Measurements from ENCODE around the gene SLC25A13. TPM values are rescaled to one million over a fixed set of nuclear protein-coding genes. Genes with fewer than 3 reads are reported as not detected.

Gene SLC25A13
- total RNA-seq, 1 donor from 2014 or later: 25.3 TPM

- H3K27ac ChIP-seq: no peak overlapping the region
- intact Hi-C loops (cut with DNase I): no loop called here
- TF ChIP-seq CTCF (IDR thresholded peaks at IDR 0.05) (no peak), POLR2A (IDR thresholded peaks at IDR 0.05) (no peak), POLR2AphosphoS5 (IDR thresholded peaks at IDR 0.05; ENCODE audit: insufficient read depth in 1 of 2, low read depth in 1 of 2) (no peak)
- no peak for DNase-seq (ENCODE audit: extremely low spot score in 2 of 2)
- H3K36me3 ChIP-seq: no peaks in the 10 kb centered on the region
- no peak overlapping the region for H3K4me3 ChIP-seq
- H3K27me3 ChIP-seq: no peaks in the 10 kb centered on the region
- no peaks in the 10 kb centered on the region for H3K4me1 ChIP-seq
- no peaks in the 10 kb centered on the region for H3K9me3 ChIP-seq
Observed at GRCh38 chr7:96246919-96247318, 75.0 kb downstream of the SLC25A13 start.

GRCh38 chr7:96244992-96245292, 77.0 kb downstream of the SLC25A13 start:
- DNase-seq (ENCODE audit: extremely low spot score in 2 of 2): no peak
- no peaks in the 10 kb centered on the region for H3K4me1 ChIP-seq
- intact Hi-C loops (cut with DNase I): no loop called here

GRCh38 chr7:96244244-96244991, 77.5 kb downstream of the SLC25A13 start:
- Histone ChIP-seq H3K9me3 (no peaks in the 10 kb centered on the region), H3K27ac (no peak overlapping the region), H3K27me3 (no peaks in the 10 kb centered on the region), H3K4me1 (no peaks in the 10 kb centered on the region), H3K4me3 (no peak overlapping the region), H3K36me3 (no peaks in the 10 kb centered on the region)
- no peak for DNase-seq (ENCODE audit: extremely low spot score in 2 of 2)
- intact Hi-C loops (cut with DNase I): no loop called here
- TF ChIP-seq POLR2AphosphoS5 (IDR thresholded peaks at IDR 0.05; ENCODE audit: insufficient read depth in 1 of 2, low read depth in 1 of 2) (no peak), CTCF (IDR thresholded peaks at IDR 0.05) (no peak), POLR2A (IDR thresholded peaks at IDR 0.05) (no peak)

More at GRCh38 chr7:96244992-96245292, 77.0 kb downstream of the SLC25A13 start:
- Histone ChIP-seq H3K9me3 (no peaks in the 10 kb centered on the region), H3K4me3 (no peak overlapping the region), H3K36me3 (no peaks in the 10 kb centered on the region), H3K27ac (no peak overlapping the region), H3K27me3 (no peaks in the 10 kb centered on the region)
- TF ChIP-seq POLR2AphosphoS5 (IDR thresholded peaks at IDR 0.05; ENCODE audit: insufficient read depth in 1 of 2, low read depth in 1 of 2): no peak
- TF ChIP-seq CTCF (IDR thresholded peaks at IDR 0.05): no peak
- no peak for TF ChIP-seq POLR2A (IDR thresholded peaks at IDR 0.05)

- no peak overlapping the region for H3K27ac ChIP-seq
- intact Hi-C loops (cut with DNase I): no loop called here
Observed at GRCh38 chr7:96243241-96243640, 78.7 kb downstream of the SLC25A13 start.

More at GRCh38 chr7:96243241-96243640, 78.7 kb downstream of the SLC25A13 start:
- H3K36me3 ChIP-seq: no peaks in the 10 kb centered on the region
- H3K4me1 ChIP-seq: peaks cover 2% of the 10 kb centered on the region
- no peaks in the 10 kb centered on the region for H3K27me3 ChIP-seq
- H3K9me3 ChIP-seq: no peaks in the 10 kb centered on the region
- no peak for TF ChIP-seq POLR2A (IDR thresholded peaks at IDR 0.05)
- no peak for TF ChIP-seq CTCF (IDR thresholded peaks at IDR 0.05)
- no peak for TF ChIP-seq POLR2AphosphoS5 (IDR thresholded peaks at IDR 0.05; ENCODE audit: insufficient read depth in 1 of 2, low read depth in 1 of 2)
- H3K4me3 ChIP-seq: no peak overlapping the region
- no peak for DNase-seq (ENCODE audit: extremely low spot score in 2 of 2)

Data from vagina (tissue), 2 donors.